Adrenal gland (tissue), 5 donors: ENCODE measurements around the gene FGF14.

Experiments
- POLR2A ChIP-seq, 2 donors: fragments of 450-650 bp; IDR thresholded peaks; one replicate each; pipeline ENCODE4 v1.6.1; 2017; ENCODE audit warnings: antibody characterized with exemption in 2 of 2, mild to moderate bottlenecking in 2 of 2, moderate library complexity in 1 of 2
- TF ChIP-seq, protein P1 (sequence below), 6 experiments: fragments of 450-650 bp in 4 of 6; fragments of 200-600 bp in 2 of 6; sonication (generic) in 1 of 6; IDR thresholded peaks; 1 replicate in 5 of 6; 2 replicates in 1 of 6; pipeline versions ENCODE4 v1.5.1 to v1.8.0; 2016 to 2021; ENCODE audit warnings: antibody characterized with exemption in 6 of 6, mild to moderate bottlenecking in 2 of 6, moderate library complexity in 1 of 6
- donor health status: DM: no; HTN: no; CAD: no.

DNA sequence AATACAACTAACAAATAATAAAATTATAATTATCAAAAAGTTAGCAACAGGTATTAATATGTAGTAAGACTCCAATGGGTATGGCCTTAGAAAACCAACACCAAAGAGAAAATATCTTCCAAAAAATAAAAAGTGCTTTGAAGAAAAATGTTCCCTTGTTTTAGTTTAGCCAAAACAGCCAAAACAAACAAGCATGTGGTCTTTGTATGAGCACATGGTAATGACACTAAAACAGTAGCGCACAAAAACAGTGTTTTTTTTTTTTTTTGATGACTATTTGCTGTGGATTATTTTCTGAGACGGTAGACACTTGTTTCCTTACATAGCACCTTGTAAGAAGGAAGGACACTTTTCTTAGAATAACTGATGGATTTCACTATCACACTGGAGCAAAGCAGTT is 490.1 kb downstream of the FGF14 start:
- no peak for TF ChIP-seq POLR2A (IDR thresholded peaks at IDR 0.05)
- TF ChIP-seq, protein P1, sequence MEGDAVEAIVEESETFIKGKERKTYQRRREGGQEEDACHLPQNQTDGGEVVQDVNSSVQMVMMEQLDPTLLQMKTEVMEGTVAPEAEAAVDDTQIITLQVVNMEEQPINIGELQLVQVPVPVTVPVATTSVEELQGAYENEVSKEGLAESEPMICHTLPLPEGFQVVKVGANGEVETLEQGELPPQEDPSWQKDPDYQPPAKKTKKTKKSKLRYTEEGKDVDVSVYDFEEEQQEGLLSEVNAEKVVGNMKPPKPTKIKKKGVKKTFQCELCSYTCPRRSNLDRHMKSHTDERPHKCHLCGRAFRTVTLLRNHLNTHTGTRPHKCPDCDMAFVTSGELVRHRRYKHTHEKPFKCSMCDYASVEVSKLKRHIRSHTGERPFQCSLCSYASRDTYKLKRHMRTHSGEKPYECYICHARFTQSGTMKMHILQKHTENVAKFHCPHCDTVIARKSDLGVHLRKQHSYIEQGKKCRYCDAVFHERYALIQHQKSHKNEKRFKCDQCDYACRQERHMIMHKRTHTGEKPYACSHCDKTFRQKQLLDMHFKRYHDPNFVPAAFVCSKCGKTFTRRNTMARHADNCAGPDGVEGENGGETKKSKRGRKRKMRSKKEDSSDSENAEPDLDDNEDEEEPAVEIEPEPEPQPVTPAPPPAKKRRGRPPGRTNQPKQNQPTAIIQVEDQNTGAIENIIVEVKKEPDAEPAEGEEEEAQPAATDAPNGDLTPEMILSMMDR (IDR thresholded peaks at IDR 0.05), result no peak
